ACC112 (cell line): Measurements from ENCODE around the gene CFAP43.
A peak's percentile ranks its signal among the peaks of the same experiment; 100 is the strongest.

Experiments used
- H2AFZ ChIP-seq: fragments of 200-600 bp; sonication (generic); one replicate; pipeline ENCODE4 v1.6.0; 2017; ENCODE audit warnings: antibody characterized with exemption, low read length; ENCODE audit not compliant: unreplicated experiment
- H3K27ac ChIP-seq: fragments of 200-600 bp; sonication (generic); 2 replicates; pipeline ENCODE4 v1.5.1; 2014; ENCODE audit warnings: low read depth, mild to moderate bottlenecking, antibody characterized with exemption, low read length, moderate library complexity
- H3K27me3 ChIP-seq: fragments of 200-600 bp; sonication (generic); 2 replicates; pipeline ENCODE4 v1.6.1; 2014; ENCODE audit warnings: mild to moderate bottlenecking, antibody characterized with exemption, low read length, moderate library complexity, mixed read lengths; ENCODE audit not compliant: insufficient read depth
- H3K36me3 ChIP-seq: fragments of 200-600 bp; sonication (generic); 2 replicates; pipeline ENCODE4 v1.6.1; 2016; ENCODE audit warnings: mild to moderate bottlenecking, antibody characterized with exemption, low read length, moderate library complexity, mixed read lengths; ENCODE audit not compliant: insufficient read depth
- H3K4me1 ChIP-seq: fragments of 200-600 bp; sonication (generic); one replicate; pipeline ENCODE4 v1.6.1; 2016; ENCODE audit warnings: low read length, mixed read lengths; ENCODE audit not compliant: insufficient read depth, unreplicated experiment, control insufficient read depth
- H3K4me3 ChIP-seq: fragments of 200-600 bp; sonication (generic); 2 replicates; pipeline ENCODE4 v1.5.1; 2014; ENCODE audit warnings: mild to moderate bottlenecking, low read depth, low read length
- H3K79me2 ChIP-seq: fragments of 200-600 bp; sonication (generic); one replicate; pipeline ENCODE4 v1.6.0; 2016; ENCODE audit warnings: low read length; ENCODE audit not compliant: control insufficient read depth, unreplicated experiment, insufficient read depth

The CFAP43 gene

GRCh38 chr10:104120512-104120902 lies 111.7 kb downstream of the CFAP43 start:
- H3K79me2 ChIP-seq, result peaks cover 5% of the 10 kb centered on the region
- H3K4me1 ChIP-seq, result peaks cover 30% of the 10 kb centered on the region
- no peaks in the 10 kb centered on the region for H3K36me3 ChIP-seq
- H3K27ac ChIP-seq, result peak overlapping the region; percentile 100
- no peaks in the 10 kb centered on the region for H3K27me3 ChIP-seq
- peak overlapping the region; percentile 12 for H2AFZ ChIP-seq
- H3K4me3 ChIP-seq, result peak overlapping the region; percentile 86

DNA sequence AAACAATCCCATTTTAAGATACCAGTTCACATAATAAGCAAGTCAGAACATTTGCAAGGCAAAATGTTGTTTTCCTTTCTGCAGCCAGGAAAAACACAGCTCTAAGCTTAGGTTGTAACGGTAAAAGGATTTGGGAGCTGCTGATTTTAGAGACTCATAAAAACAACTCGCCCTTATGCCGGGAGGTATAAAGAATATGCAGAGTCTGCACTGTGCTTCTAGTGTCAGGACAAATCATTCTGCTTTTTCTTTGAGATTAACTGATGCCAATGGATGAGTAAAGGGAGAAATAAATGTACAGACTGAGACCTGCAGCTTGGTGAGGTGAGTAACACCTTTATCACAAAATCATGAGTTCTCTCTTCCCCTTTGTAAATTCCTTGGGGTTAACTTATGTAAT lies 112.2 kb downstream of the CFAP43 start:
- Histone ChIP-seq H2AFZ (peak overlapping the region; percentile 66), H3K27ac (peak overlapping the region; percentile 100), H3K36me3 (no peaks in the 10 kb centered on the region), H3K4me3 (no peak overlapping the region), H3K4me1 (peaks cover 30% of the 10 kb centered on the region), H3K27me3 (no peaks in the 10 kb centered on the region), H3K79me2 (peaks cover 5% of the 10 kb centered on the region)

DNA sequence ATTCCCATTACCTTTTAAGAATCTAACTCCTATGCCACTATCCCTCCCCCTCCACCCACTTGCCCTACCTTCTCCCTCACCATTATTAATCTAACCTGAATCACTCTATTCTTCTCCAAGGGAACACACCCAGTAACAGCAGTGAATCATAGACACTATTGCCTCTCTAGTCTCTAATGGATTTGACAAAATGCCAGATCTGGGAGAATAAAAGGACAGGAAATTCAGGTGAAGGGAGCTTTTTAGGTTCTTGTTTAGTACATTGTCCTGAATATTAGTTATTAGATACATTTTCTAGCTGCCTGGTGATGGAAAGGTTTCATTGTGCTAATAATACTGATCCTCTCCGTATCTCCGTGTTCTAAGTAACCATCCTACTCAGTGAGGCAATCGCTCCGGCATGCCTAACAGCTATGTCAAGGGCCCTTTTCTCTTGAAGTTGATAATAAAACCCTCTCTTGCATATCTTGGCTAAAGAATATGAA lies 114.3 kb downstream of the CFAP43 start:
- Histone ChIP-seq H2AFZ (no peak overlapping the region), H3K4me3 (no peak overlapping the region), H3K4me1 (peaks cover 30% of the 10 kb centered on the region), H3K27me3 (no peaks in the 10 kb centered on the region), H3K36me3 (no peaks in the 10 kb centered on the region), H3K27ac (peak overlapping the region; percentile 57), H3K79me2 (peaks cover 3% of the 10 kb centered on the region)

DNA sequence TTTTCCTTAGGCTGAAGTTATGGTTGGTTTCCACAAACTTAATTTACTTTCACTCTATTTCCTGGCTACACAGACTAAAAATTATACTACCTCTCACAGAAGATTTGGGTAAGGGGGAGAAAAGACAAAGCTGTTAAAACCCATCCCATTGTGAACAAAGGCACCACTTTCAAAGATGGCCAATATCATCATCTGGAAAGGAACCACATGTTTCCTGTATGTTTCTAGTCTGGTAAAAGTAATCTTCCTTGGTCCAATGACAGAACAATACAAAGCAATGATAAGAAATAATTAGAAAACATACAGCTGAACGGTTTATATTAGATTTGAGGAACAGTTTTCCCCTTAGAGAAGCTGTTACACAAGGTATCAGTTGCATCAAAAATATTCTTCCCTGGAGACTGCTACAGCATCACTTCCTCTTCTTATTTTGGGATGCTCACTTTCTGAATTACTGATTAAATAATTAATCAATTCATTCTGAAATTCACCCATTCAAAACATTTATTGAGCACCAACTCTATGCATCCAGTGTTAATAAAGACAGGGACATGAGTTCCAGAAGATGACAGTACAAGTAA lies 118.7 kb downstream of the CFAP43 start:
- Histone ChIP-seq H3K27ac (no peak overlapping the region), H3K27me3 (no peaks in the 10 kb centered on the region), H3K36me3 (no peaks in the 10 kb centered on the region), H3K4me3 (no peak overlapping the region), H3K4me1 (peaks cover 31% of the 10 kb centered on the region), H2AFZ (no peak overlapping the region), H3K79me2 (no peaks in the 10 kb centered on the region)

- no peaks in the 10 kb centered on the region for H3K36me3 ChIP-seq
- no peaks in the 10 kb centered on the region for H3K79me2 ChIP-seq
- no peak overlapping the region for H2AFZ ChIP-seq
- peak overlapping the region; percentile 8; the same call in 1 of the 2 replicates for H3K4me3 ChIP-seq
- H3K27ac ChIP-seq, result peak overlapping the region; percentile 73
- H3K4me1 ChIP-seq, result peaks cover 21% of the 10 kb centered on the region
- no peaks in the 10 kb centered on the region for H3K27me3 ChIP-seq
These were observed 122.1 kb downstream of the CFAP43 start for GRCh38 chr10:104109908-104110662.

DNA sequence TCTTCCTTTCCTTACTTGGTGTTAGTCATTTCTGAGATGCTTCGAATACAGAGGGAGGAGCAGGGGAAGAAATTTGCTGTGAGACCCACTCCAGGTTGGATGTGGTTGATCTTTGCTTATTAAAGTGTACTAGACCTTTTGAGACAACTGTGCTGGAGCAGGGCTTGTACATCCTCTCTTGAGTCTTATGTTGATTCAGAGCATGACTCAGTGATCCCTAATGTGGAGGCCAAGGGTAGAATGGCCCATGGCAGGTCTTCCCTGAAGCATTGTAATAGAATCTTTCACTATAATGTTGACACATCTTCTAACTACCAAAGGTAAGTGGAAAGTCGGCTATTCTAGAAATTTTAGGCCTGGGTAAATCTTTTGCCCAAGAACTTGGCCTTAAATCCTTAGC lies 127.2 kb downstream of the CFAP43 start:
- H3K27ac ChIP-seq, result no peak overlapping the region
- no peak overlapping the region for H2AFZ ChIP-seq
- H3K79me2 ChIP-seq, result no peaks in the 10 kb centered on the region
- no peak overlapping the region for H3K4me3 ChIP-seq
- H3K36me3 ChIP-seq, result no peaks in the 10 kb centered on the region
- H3K27me3 ChIP-seq, result no peaks in the 10 kb centered on the region
- H3K4me1 ChIP-seq, result peaks cover 31% of the 10 kb centered on the region

GRCh38 chr10:104104418-104104817 lies 127.7 kb downstream of the CFAP43 start:
- no peak overlapping the region for H3K4me3 ChIP-seq
- peaks cover 31% of the 10 kb centered on the region for H3K4me1 ChIP-seq
- no peak overlapping the region for H2AFZ ChIP-seq
- no peaks in the 10 kb centered on the region for H3K27me3 ChIP-seq
- H3K79me2 ChIP-seq, result no peaks in the 10 kb centered on the region
- H3K27ac ChIP-seq, result no peak overlapping the region
- H3K36me3 ChIP-seq, result no peaks in the 10 kb centered on the region

DNA sequence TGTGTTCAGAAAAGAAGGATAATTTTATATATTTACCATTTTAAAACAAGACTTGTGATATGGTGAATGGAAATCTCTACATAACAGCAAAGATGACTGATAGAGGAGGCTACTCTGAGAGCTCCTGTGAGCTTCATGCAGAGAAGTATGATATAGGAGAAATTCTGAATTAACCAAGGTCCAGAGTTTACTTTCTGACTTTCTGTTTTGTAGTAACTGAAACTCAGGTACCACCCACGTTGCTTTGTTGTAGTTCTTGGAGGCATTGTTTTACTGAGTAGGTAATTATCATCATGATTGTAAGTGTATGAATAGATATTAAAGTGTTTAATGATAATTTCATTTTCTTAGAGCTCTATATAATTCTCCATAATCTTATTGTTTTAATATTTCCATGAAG lies 128.2 kb downstream of the CFAP43 start:
- H2AFZ ChIP-seq, result no peak overlapping the region
- H3K27ac ChIP-seq, result no peak overlapping the region
- H3K4me1 ChIP-seq, result peaks cover 33% of the 10 kb centered on the region
- H3K79me2 ChIP-seq, result no peaks in the 10 kb centered on the region
- H3K36me3 ChIP-seq, result no peaks in the 10 kb centered on the region
- H3K4me3 ChIP-seq, result no peak overlapping the region
- H3K27me3 ChIP-seq, result no peaks in the 10 kb centered on the region

DNA sequence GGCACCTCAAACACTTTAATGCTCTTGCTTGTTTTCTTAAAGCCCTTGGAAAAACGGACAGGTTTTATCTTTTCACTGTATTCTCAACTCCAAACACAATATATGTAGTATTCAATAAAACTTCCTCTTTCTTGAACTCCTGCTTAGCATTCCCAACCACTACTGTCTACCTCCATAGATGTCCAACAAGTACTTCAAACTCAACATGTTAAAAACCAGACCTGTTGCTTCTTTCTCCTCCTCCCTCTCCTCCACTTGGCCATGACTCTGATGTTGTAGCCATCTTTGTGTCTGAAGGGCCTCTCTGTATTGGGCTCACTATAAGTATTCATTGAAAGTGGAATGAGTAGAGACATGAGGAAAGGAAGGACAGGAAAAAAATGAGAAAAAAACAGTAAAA lies 130.3 kb downstream of the CFAP43 start:
- Histone ChIP-seq H3K27ac (no peak overlapping the region), H3K4me3 (no peak overlapping the region), H2AFZ (no peak overlapping the region), H3K36me3 (0 out of 2 replicates have a peak, but pooled peaks cover 1% of the 10 kb centered on the region), H3K79me2 (no peaks in the 10 kb centered on the region), H3K4me1 (peaks cover 44% of the 10 kb centered on the region), H3K27me3 (no peaks in the 10 kb centered on the region)

GRCh38 chr10:104100795-104101194 lies 131.4 kb downstream of the CFAP43 start:
- no peak overlapping the region for H2AFZ ChIP-seq
- peaks cover 5% of the 10 kb centered on the region; the same call in 1 of the 2 replicates for H3K36me3 ChIP-seq
- H3K27ac ChIP-seq, result no peak overlapping the region
- H3K79me2 ChIP-seq, result no peaks in the 10 kb centered on the region
- H3K27me3 ChIP-seq, result no peaks in the 10 kb centered on the region
- H3K4me3 ChIP-seq, result no peak overlapping the region
- peaks cover 44% of the 10 kb centered on the region for H3K4me1 ChIP-seq

DNA sequence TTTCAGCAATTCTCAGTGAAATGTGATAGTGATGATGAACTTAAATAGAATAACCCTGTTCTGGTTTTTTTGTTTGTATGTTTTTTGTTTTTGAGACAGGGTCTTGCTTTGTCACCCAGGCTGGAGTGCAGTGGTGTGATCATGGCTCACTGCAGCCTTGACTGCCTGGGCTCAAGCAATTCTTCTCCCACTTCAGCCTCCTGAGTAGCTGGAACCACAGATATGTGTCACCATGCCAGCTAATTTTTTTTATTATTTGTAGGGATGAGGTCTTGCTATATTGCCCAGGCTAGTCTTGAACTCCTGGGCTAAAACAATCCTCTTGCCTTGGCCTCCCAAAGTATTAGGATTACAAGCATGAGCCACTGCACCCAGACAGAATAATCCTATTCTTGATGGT lies 132.2 kb downstream of the CFAP43 start:
- Histone ChIP-seq H3K36me3 (peaks cover 5% of the 10 kb centered on the region; the same call in 1 of the 2 replicates), H3K27me3 (no peaks in the 10 kb centered on the region), H3K79me2 (no peaks in the 10 kb centered on the region), H2AFZ (no peak overlapping the region), H3K4me3 (no peak overlapping the region; the same call in 1 of the 2 replicates), H3K4me1 (peaks cover 39% of the 10 kb centered on the region), H3K27ac (peak overlapping the region; percentile 67)
